SK-N-SH (cell line): Measurements from ENCODE around the gene SENP1. TPM values are rescaled to one million over a fixed set of nuclear protein-coding genes. Genes with fewer than 3 reads are reported as not detected.

Source experiments
- CTCF ChIA-PET: fragments of 300-600, 350-600 bp; formaldehyde crosslinking; extraction: SDS; loops from one replicate; lab custom pipeline; 2021; lab: Yijun Ruan, JAX
- POLR2A ChIA-PET: fragments of 350-600 bp; sonication (Branson Sonifier 250); formaldehyde crosslinking; extraction: SDS; loops from one replicate; lab custom pipeline; 2020; ENCODE audit warnings: antibody characterized with exemption, inconsistent platforms; lab: Yijun Ruan, JAX
- DNase-seq: peaks from one replicate; pipeline ENCODE4 v3.0.0; 2012
- H2AFZ ChIP-seq: fragments of 200-600 bp; sonication (generic); 2 replicates; pipeline ENCODE4 v1.8.1; 2016; ENCODE audit warnings: antibody characterized with exemption, mild to moderate bottlenecking, low read depth
- H3F3A ChIP-seq: fragments of 200-600 bp; sonication (generic); replicated peaks from 2 replicates; pipeline ENCODE3; 2016; ENCODE audit warnings: antibody characterized with exemption, mild to moderate bottlenecking; ENCODE audit not compliant: insufficient read depth
- H3K27ac ChIP-seq, 2 experiments: fragments of 200-500 bp in 1 of 2; fragments of 200-600 bp in 1 of 2; sonication (Bioruptor generic) in 1 of 2; sonication (generic), shearing (Covaris generic) in 1 of 2; 2 replicates each; pipeline versions ENCODE4 v1.5.1 to v1.6.1; 2014 to 2016; ENCODE audit warnings: low read depth in 2 of 2, inconsistent platforms in 1 of 2, low read length in 1 of 2, mild to moderate bottlenecking in 1 of 2, mixed read lengths in 1 of 2
- H3K27me3 ChIP-seq: fragments of 200-600 bp; sonication (generic), shearing (Covaris generic); 2 replicates; pipeline ENCODE4 v1.6.1; 2016; ENCODE audit warnings: mixed run types; ENCODE audit not compliant: insufficient read depth
- H3K36me3 ChIP-seq, 2 experiments: fragments of 200-500 bp in 1 of 2; fragments of 200-600 bp in 1 of 2; sonication (Bioruptor generic) in 1 of 2; sonication (generic) in 1 of 2; replicated peaks in 1 of 2; 2 replicates each; pipeline versions ENCODE3 to v1.5.1; 2014 to 2016; ENCODE audit warnings: low read length in 1 of 2, mild to moderate bottlenecking in 1 of 2; ENCODE audit not compliant: insufficient read depth in 2 of 2, control insufficient read depth in 1 of 2
- H3K4me1 ChIP-seq, 2 experiments: fragments of 200-500 bp in 1 of 2; fragments of 200-600 bp in 1 of 2; sonication (Bioruptor generic) in 1 of 2; sonication (generic), shearing (Covaris generic) in 1 of 2; 2 replicates each; pipeline versions ENCODE4 v1.5.1 to v1.6.1; 2014 to 2016; ENCODE audit warnings: low read depth in 1 of 2, low read length in 1 of 2, mixed run types in 1 of 2; ENCODE audit not compliant: insufficient read depth in 2 of 2, control insufficient read depth in 1 of 2
- H3K4me2 ChIP-seq: fragments of 200-600 bp; sonication (generic), shearing (Covaris generic); 2 replicates; pipeline ENCODE4 v1.6.1; 2017; ENCODE audit warnings: mixed run types
- H3K4me3 ChIP-seq, 2 experiments: fragments of 200-500 bp in 1 of 2; fragments of 200-600 bp in 1 of 2; sonication (Bioruptor generic) in 1 of 2; sonication (generic), shearing (Covaris generic) in 1 of 2; 2 replicates each; pipeline versions ENCODE4 v1.5.1 to v1.8.1; 2014 to 2016; ENCODE audit warnings: low read depth in 2 of 2, inconsistent platforms in 1 of 2, low read length in 1 of 2, mild to moderate bottlenecking in 1 of 2, mixed read lengths in 1 of 2, moderate library complexity in 1 of 2
- H3K79me2 ChIP-seq: fragments of 200-600 bp; sonication (generic); 2 replicates; pipeline ENCODE4 v1.8.1; 2017; ENCODE audit warnings: mild to moderate bottlenecking; ENCODE audit not compliant: insufficient read depth
- H3K9ac ChIP-seq: fragments of 200-600 bp; sonication (generic); 2 replicates; pipeline ENCODE4 v1.6.1; 2017; ENCODE audit warnings: mixed run types
- H3K9me2 ChIP-seq: fragments of 200-600 bp; sonication (generic); 2 replicates; pipeline ENCODE4 v1.6.1; 2017; ENCODE audit warnings: mixed run types
- H3K9me3 ChIP-seq: fragments of 200-600 bp; sonication (generic); 2 replicates; pipeline ENCODE4 v1.6.1; 2017; ENCODE audit warnings: mixed run types, mild to moderate bottlenecking, moderate library complexity
- H4K20me1 ChIP-seq: fragments of 200-600 bp; sonication (generic); 2 replicates; pipeline ENCODE4 v1.6.1; 2017; ENCODE audit warnings: mild to moderate bottlenecking, mixed run types; ENCODE audit not compliant: insufficient read depth
- CHD2 ChIP-seq: fragments of 150-350 bp; IDR thresholded peaks from 2 replicates; pipeline ENCODE4 v1.6.1; 2018; ENCODE audit warnings: low read length; ENCODE audit not compliant: partially characterized antibody
- ELF1 ChIP-seq: IDR thresholded peaks from 2 replicates; pipeline ENCODE4 v1.4.0; 2012
- EP300 ChIP-seq, 2 experiments: IDR thresholded peaks; 2 replicates each; pipeline versions ENCODE4 v1.4.0 to v1.6.1; 2012; ENCODE audit warnings: borderline replicate concordance in 1 of 2, low read depth in 1 of 2, low read length in 1 of 2
- EZH2phosphoT487 ChIP-seq: fragments of 200-600 bp; sonication (generic); IDR thresholded peaks from 2 replicates; pipeline ENCODE4 v1.6.1; 2017; ENCODE audit warnings: low read depth, mixed run types, mild to moderate bottlenecking, antibody characterized with exemption, moderate library complexity, borderline replicate concordance
- FOSL2 ChIP-seq: IDR thresholded peaks from 2 replicates; pipeline ENCODE4 v1.4.0; 2012; ENCODE audit warnings: low read depth, mild to moderate bottlenecking, moderate library complexity, borderline replicate concordance
- FOXJ3 ChIP-seq: sonication (generic); formaldehyde crosslinking; IDR thresholded peaks from 2 replicates; pipeline ENCODE4 v1.5.1; 2020; ENCODE audit warnings: mild to moderate bottlenecking, missing genetic modification reagents
- FOXM1 ChIP-seq: IDR thresholded peaks from 2 replicates; pipeline ENCODE4 v1.4.0; 2012; ENCODE audit warnings: low read depth, mild to moderate bottlenecking
- GATA2 ChIP-seq: sonication (generic); formaldehyde crosslinking; IDR thresholded peaks from 2 replicates; pipeline ENCODE4 v1.5.0; 2020; ENCODE audit warnings: mild to moderate bottlenecking, missing genetic modification reagents
- NFIC ChIP-seq: IDR thresholded peaks from 2 replicates; pipeline ENCODE4 v1.4.0; 2012; ENCODE audit warnings: borderline replicate concordance
- POLR2AphosphoS5 ChIP-seq: IDR thresholded peaks from 2 replicates; pipeline ENCODE4 v1.6.1; 2012; ENCODE audit warnings: low read depth, low read length
- RAD21 ChIP-seq: IDR thresholded peaks from 2 replicates; pipeline ENCODE4 v1.6.1; 2012; ENCODE audit warnings: mild to moderate bottlenecking, low read length
- RCOR1 ChIP-seq: fragments of 150-350 bp; IDR thresholded peaks from 2 replicates; pipeline ENCODE4 v1.6.1; 2017; ENCODE audit warnings: antibody characterized with exemption, low read length
- RXRA ChIP-seq: IDR thresholded peaks from 2 replicates; pipeline ENCODE4 v1.4.0; 2012; ENCODE audit warnings: low read depth, mild to moderate bottlenecking, borderline replicate concordance
- SMC3 ChIP-seq: IDR thresholded peaks from 2 replicates; pipeline ENCODE4 v1.6.1; 2012; ENCODE audit warnings: low read depth, low read length, improper control_type of control experiment
- TEAD4 ChIP-seq: IDR thresholded peaks from 2 replicates; pipeline ENCODE4 v1.4.0; 2012; ENCODE audit warnings: mild to moderate bottlenecking, borderline replicate concordance; ENCODE audit not compliant: insufficient read depth
- WGBS: methylation state at CpG from one replicate; pipeline ENCODE4 v1.1.6; 2017; ENCODE audit warnings: low lambda C conversion rate; 5-methylcytosine and 5-hydroxymethylcytosine counted together
- polyA plus RNA-seq, 3 experiments: library from polyadenylated mRNA; depleted of rRNA; stranded (reverse); fragments of >200 nt; gene quantifications; 2 replicates each; pipeline ENCODE4 v1.2.3, GENCODE V29; 2012
- TF ChIP-seq, protein P1 (sequence below): fragments of 150-350 bp; IDR thresholded peaks from 2 replicates; pipeline ENCODE4 v1.6.1; 2017; ENCODE audit warnings: antibody characterized with exemption, low read length, low read depth, borderline replicate concordance
- TF ChIP-seq, protein P2 (sequence below): fragments of 200-600 bp; sonication (generic); IDR thresholded peaks from 2 replicates; pipeline ENCODE4 v1.6.1; 2017; ENCODE audit warnings: antibody characterized with exemption, mild to moderate bottlenecking, moderate library complexity

The SENP1 gene
- polyA plus RNA-seq, 1 of the 3 experiments (the other 2 are of a cell fraction): 5.6 TPM

DNA sequence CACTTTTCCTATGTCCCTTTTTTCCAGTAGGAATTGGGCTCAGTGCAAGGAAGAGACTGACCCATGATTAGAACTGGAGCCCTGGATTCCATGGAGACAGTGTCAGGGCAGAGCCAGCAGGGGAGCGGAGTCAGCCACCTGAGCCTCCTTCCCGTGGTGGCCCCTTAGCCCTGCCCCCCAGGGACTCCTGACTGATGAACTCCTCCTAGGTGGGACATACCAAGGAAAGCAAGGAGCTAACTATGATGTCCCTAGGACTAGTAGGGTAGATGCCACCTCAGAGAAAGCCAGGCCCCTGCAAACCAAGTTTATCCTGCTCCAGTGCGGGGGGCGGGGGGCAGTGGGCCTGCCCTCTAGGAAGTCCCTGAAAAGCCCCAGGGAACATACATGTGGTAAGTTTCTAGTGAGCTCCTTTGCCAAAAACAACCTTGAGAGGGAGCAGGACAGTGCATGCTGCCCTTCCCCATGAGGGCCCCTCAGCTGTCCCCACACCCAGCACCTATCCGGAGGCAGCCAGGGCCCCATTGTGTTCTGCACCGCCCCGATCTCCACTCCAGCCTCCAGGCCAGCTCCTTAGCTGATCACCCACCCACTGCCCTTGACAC is 95.4 kb downstream of the SENP1 start:
- H2AFZ ChIP-seq: no peak overlapping the region
- no peaks in the 10 kb centered on the region for H3K36me3 ChIP-seq
- H3K79me2 ChIP-seq: no peaks in the 10 kb centered on the region
- H3K27ac ChIP-seq: no peak overlapping the region
- H4K20me1 ChIP-seq: no peaks in the 10 kb centered on the region
- no peak overlapping the region for H3K4me3 ChIP-seq
- TF ChIP-seq FOSL2: no peak
- TF ChIP-seq POLR2AphosphoS5: no peak
- no peak for TF ChIP-seq ELF1
- TF ChIP-seq, protein P1, sequence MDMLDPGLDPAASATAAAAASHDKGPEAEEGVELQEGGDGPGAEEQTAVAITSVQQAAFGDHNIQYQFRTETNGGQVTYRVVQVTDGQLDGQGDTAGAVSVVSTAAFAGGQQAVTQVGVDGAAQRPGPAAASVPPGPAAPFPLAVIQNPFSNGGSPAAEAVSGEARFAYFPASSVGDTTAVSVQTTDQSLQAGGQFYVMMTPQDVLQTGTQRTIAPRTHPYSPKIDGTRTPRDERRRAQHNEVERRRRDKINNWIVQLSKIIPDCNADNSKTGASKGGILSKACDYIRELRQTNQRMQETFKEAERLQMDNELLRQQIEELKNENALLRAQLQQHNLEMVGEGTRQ: no peak
- no peak for TF ChIP-seq RAD21
- TF ChIP-seq EP300 (IDR thresholded peaks at IDR 0.05; ENCODE audit: borderline replicate concordance in 1 of 2, low read depth in 1 of 2, low read length in 1 of 2): no peak
- TF ChIP-seq TEAD4: no peak
- TF ChIP-seq RXRA: no peak
- TF ChIP-seq, protein P2, sequence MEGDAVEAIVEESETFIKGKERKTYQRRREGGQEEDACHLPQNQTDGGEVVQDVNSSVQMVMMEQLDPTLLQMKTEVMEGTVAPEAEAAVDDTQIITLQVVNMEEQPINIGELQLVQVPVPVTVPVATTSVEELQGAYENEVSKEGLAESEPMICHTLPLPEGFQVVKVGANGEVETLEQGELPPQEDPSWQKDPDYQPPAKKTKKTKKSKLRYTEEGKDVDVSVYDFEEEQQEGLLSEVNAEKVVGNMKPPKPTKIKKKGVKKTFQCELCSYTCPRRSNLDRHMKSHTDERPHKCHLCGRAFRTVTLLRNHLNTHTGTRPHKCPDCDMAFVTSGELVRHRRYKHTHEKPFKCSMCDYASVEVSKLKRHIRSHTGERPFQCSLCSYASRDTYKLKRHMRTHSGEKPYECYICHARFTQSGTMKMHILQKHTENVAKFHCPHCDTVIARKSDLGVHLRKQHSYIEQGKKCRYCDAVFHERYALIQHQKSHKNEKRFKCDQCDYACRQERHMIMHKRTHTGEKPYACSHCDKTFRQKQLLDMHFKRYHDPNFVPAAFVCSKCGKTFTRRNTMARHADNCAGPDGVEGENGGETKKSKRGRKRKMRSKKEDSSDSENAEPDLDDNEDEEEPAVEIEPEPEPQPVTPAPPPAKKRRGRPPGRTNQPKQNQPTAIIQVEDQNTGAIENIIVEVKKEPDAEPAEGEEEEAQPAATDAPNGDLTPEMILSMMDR: no peak
- no peak for TF ChIP-seq NFIC
- no peak for TF ChIP-seq GATA2 (CRISPR knock-in tag)
- TF ChIP-seq SMC3: no peak
- TF ChIP-seq EZH2phosphoT487: no peak
- no peak for TF ChIP-seq FOXM1
- TF ChIP-seq, all 33 proteins: peak for 0
- Histone ChIP-seq H3K9me3 (no peaks in the 10 kb centered on the region), H3K9ac (no peak overlapping the region), H3K27me3 (peaks cover 46% of the 10 kb centered on the region; the same call in 1 of the 2 replicates), H3K4me2 (no peak overlapping the region), H3K9me2 (no peaks in the 10 kb centered on the region), H3K4me1 (no peaks in the 10 kb centered on the region), H3F3A (no peaks in the 10 kb centered on the region)
- ChIA-PET POLR2A (no interaction called here), CTCF (interaction anchor here (0.8 to 1.3 kb wide), 4 partner anchors 8 to 47 kb away, joined by 3 to 4 read pairs (median 4); partner anchors contain the start of gene TMEM106C)
- DNase-seq: no peak
- 62% methylated on average over 6 of the region's 7 CpGs for WGBS

DNA sequence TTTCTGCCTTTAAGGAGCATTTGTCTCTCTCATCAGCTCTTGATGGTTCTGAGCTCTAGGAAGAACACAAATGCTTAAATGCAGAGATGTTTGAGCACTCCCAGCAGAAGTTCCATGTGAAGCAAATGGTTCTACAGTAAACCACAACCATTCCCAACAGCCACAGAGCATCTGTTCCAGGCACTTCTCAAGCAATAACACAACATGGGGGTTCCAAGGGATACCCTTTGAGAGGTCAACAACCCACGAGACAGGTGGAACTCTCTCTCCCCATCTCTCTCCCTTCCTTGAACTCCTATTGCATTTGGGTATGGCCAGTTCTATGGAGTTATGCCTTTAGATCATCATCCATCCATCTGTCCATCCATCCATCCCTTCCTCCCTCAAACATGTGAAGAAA is 96.4 kb downstream of the SENP1 start:
- H4K20me1 ChIP-seq: no peaks in the 10 kb centered on the region
- H3K9me3 ChIP-seq: no peaks in the 10 kb centered on the region
- no peaks in the 10 kb centered on the region for H3K79me2 ChIP-seq
- H2AFZ ChIP-seq: no peak overlapping the region
- no peak overlapping the region for H3K4me2 ChIP-seq
- peaks cover 52% of the 10 kb centered on the region for H3K27me3 ChIP-seq
- no peak for DNase-seq
- ChIA-PET CTCF (no interaction called here), POLR2A (no interaction called here)
- H3F3A ChIP-seq: no peaks in the 10 kb centered on the region
- H3K4me1 ChIP-seq: no peaks in the 10 kb centered on the region; a peak in 1 of 4 replicates
- no peak overlapping the region for H3K9ac ChIP-seq
- no peaks in the 10 kb centered on the region for H3K36me3 ChIP-seq
- 8% methylated on average over 1 of the region's 1 CpG for WGBS
- TF ChIP-seq FOXM1 (no peak), TEAD4 (no peak), SMC3 (no peak), ELF1 (no peak), FOXJ3 (CRISPR knock-in tag) (no peak), CHD2 (no peak), FOSL2 (no peak), RCOR1 (no peak), EZH2phosphoT487 (no peak)
- H3K9me2 ChIP-seq: no peaks in the 10 kb centered on the region
- no peak overlapping the region for H3K27ac ChIP-seq
- no peak overlapping the region for H3K4me3 ChIP-seq
